Neural cell (in vitro differentiated cells): Measurements from ENCODE around the gene NINJ1. TPM values are rescaled to one million over a fixed set of nuclear protein-coding genes. Genes with fewer than 3 reads are reported as not detected.

ENCODE experiments used
- H2AFZ ChIP-seq: fragments of 200-600, 300-800 bp; sonication (generic), shearing (Covaris generic); 2 replicates; pipeline ENCODE4 v1.6.0; 2014; ENCODE audit warnings: low read depth, mild to moderate bottlenecking, antibody characterized with exemption, low read length, moderate library complexity
- H3F3A ChIP-seq: fragments of 200-600 bp; shearing (Covaris generic); 2 replicates; pipeline ENCODE4 v1.6.1; 2016; ENCODE audit warnings: mild to moderate bottlenecking, moderate library complexity, mixed read lengths, antibody characterized with exemption, low read length; ENCODE audit not compliant: insufficient read depth, poor library complexity, severe bottlenecking
- H3K27ac ChIP-seq: fragments of 200-600, 300-800 bp; sonication (generic), shearing (Covaris generic); 2 replicates; pipeline ENCODE4 v1.5.1; 2014; ENCODE audit warnings: mild to moderate bottlenecking, low read length, moderate library complexity
- H3K27me3 ChIP-seq: fragments of 300-800, 200-600 bp; sonication (generic), shearing (Covaris generic); 2 replicates; pipeline ENCODE4 v1.6.0; 2014; ENCODE audit warnings: mild to moderate bottlenecking, low read depth, low read length, moderate library complexity; ENCODE audit not compliant: insufficient read depth
- H3K36me3 ChIP-seq: fragments of 300-800, 200-600 bp; sonication (generic), shearing (Covaris generic); 2 replicates; pipeline ENCODE4 v1.5.1; 2014; ENCODE audit warnings: mild to moderate bottlenecking, antibody characterized with exemption, low read length, moderate library complexity; ENCODE audit not compliant: insufficient read depth
- H3K4me2 ChIP-seq: fragments of 300-800, 200-600 bp; sonication (generic), shearing (Covaris generic); 2 replicates; pipeline ENCODE4 v1.6.0; 2014; ENCODE audit warnings: mild to moderate bottlenecking, low read length
- H3K4me3 ChIP-seq: fragments of 300-800, 200-600 bp; sonication (generic), shearing (Covaris generic); 2 replicates; pipeline ENCODE4 v1.5.1; 2014; ENCODE audit warnings: mild to moderate bottlenecking, low read length, moderate library complexity
- H3K79me2 ChIP-seq: fragments of 200-600 bp; shearing (Covaris generic); replicated peaks from 2 replicates; pipeline ENCODE4 v1.6.0; 2014; ENCODE audit warnings: mild to moderate bottlenecking, low read length, moderate library complexity; ENCODE audit not compliant: insufficient read depth
- H3K9ac ChIP-seq: fragments of 300-800, 200-600 bp; sonication (generic), shearing (Covaris generic); 2 replicates; pipeline ENCODE4 v1.6.1; 2016; ENCODE audit warnings: mild to moderate bottlenecking, low read length, mixed read lengths
- H3K9me2 ChIP-seq: fragments of 200-600 bp; shearing (Covaris generic); 2 replicates; pipeline ENCODE4 v1.6.1; 2016; ENCODE audit warnings: mild to moderate bottlenecking, low read length, mixed read lengths; ENCODE audit not compliant: insufficient read depth
- H3K9me3 ChIP-seq: fragments of 200-600, 300-800 bp; sonication (generic), shearing (Covaris generic); 2 replicates; pipeline ENCODE4 v1.6.1; 2016; ENCODE audit warnings: mild to moderate bottlenecking, mixed run types, low read length, moderate library complexity, mixed read lengths
- H4K20me1 ChIP-seq: fragments of 200-600 bp; shearing (Covaris generic); 2 replicates; pipeline ENCODE4 v1.6.1; 2016; ENCODE audit warnings: mild to moderate bottlenecking, mixed run types; ENCODE audit not compliant: insufficient read depth
- CTCF ChIP-seq: fragments of 450-650 bp; IDR thresholded peaks from 2 replicates; pipeline ENCODE4 v1.5.1; 2014; ENCODE audit warnings: antibody characterized with exemption, mild to moderate bottlenecking, moderate library complexity; ENCODE audit not compliant: poor library complexity, severe bottlenecking
- EP300 ChIP-seq: fragments of 450-650 bp; conservative IDR thresholded peaks from 2 replicates; pipeline ENCODE4 v1.6.1; 2014; ENCODE audit warnings: antibody characterized with exemption, mild to moderate bottlenecking, moderate library complexity; ENCODE audit not compliant: poor library complexity, severe bottlenecking
- EZH2 ChIP-seq: fragments of 200-600, 300-800 bp; shearing (Covaris generic), sonication (generic); IDR thresholded peaks from 2 replicates; pipeline ENCODE4 v1.6.1; 2014; ENCODE audit warnings: antibody characterized with exemption, low read length, borderline replicate concordance, mild to moderate bottlenecking; ENCODE audit not compliant: insufficient read depth, poor library complexity, severe bottlenecking
- MXI1 ChIP-seq: fragments of 450-650 bp; conservative IDR thresholded peaks from 2 replicates; pipeline ENCODE4 v1.6.1; 2014; ENCODE audit warnings: antibody characterized with exemption, mild to moderate bottlenecking; ENCODE audit not compliant: poor library complexity, severe bottlenecking
- POLR2AphosphoS5 ChIP-seq: IDR thresholded peaks from 2 replicates; pipeline ENCODE4 v1.6.1; 2012
- RAD21 ChIP-seq: fragments of 450-650 bp; conservative IDR thresholded peaks from 2 replicates; pipeline ENCODE4 v1.6.1; 2014; ENCODE audit warnings: antibody characterized with exemption, mild to moderate bottlenecking, moderate library complexity
- REST ChIP-seq: IDR thresholded peaks from 2 replicates; pipeline ENCODE4 v1.6.1; 2012; ENCODE audit warnings: borderline replicate concordance
- SMC3 ChIP-seq: fragments of 450-650 bp; conservative IDR thresholded peaks from 2 replicates; pipeline ENCODE4 v1.6.1; 2014; ENCODE audit warnings: antibody characterized with exemption, mild to moderate bottlenecking, moderate library complexity; ENCODE audit not compliant: poor library complexity
- TAF1 ChIP-seq: IDR thresholded peaks from 2 replicates; pipeline ENCODE4 v1.6.1; 2012; ENCODE audit warnings: low read depth
- polyA plus RNA-seq: library from polyadenylated mRNA; depleted of rRNA; stranded (reverse); fragments of >200 nt; gene quantifications from 2 replicates; pipeline ENCODE4 v1.2.3, GENCODE V29; 2014

The NINJ1 gene
- polyA plus RNA-seq, 1 donor from 2014 or later: 2.7 TPM

- Histone ChIP-seq H4K20me1 (no peaks in the 10 kb centered on the region), H3K27ac (no peak overlapping the region), H3K79me2 (no peaks in the 10 kb centered on the region)
Observed at GRCh38 chr9:93092251-93092991, 41.6 kb downstream of the NINJ1 start.

GRCh38 chr9:93091453-93092081, 42.5 kb downstream of the NINJ1 start:
- Histone ChIP-seq H3K9me3 (no peaks in the 10 kb centered on the region), H3K79me2 (no peaks in the 10 kb centered on the region), H3K27me3 (no peaks in the 10 kb centered on the region), H2AFZ (no peak overlapping the region), H3K4me2 (no peak overlapping the region), H3K4me3 (no peak overlapping the region), H4K20me1 (no peaks in the 10 kb centered on the region), H3K9me2 (no peaks in the 10 kb centered on the region), H3K27ac (no peak overlapping the region), H3F3A (no peaks in the 10 kb centered on the region), H3K36me3 (no peaks in the 10 kb centered on the region), H3K9ac (no peak overlapping the region)
- no peak for TF ChIP-seq RAD21
- no peak for TF ChIP-seq POLR2AphosphoS5
- no peak for TF ChIP-seq EP300
- no peak for TF ChIP-seq REST
- no peak for TF ChIP-seq TAF1
- no peak for TF ChIP-seq MXI1
- no peak for TF ChIP-seq SMC3
- no peak for TF ChIP-seq EZH2
- no peak for TF ChIP-seq CTCF

More at GRCh38 chr9:93092251-93092991, 41.6 kb downstream of the NINJ1 start:
- Histone ChIP-seq H3K9me2 (no peaks in the 10 kb centered on the region), H3K4me2 (no peak overlapping the region), H3K9me3 (no peaks in the 10 kb centered on the region), H3K36me3 (no peaks in the 10 kb centered on the region), H3F3A (no peaks in the 10 kb centered on the region), H3K9ac (no peak overlapping the region), H2AFZ (no peak overlapping the region), H3K27me3 (no peaks in the 10 kb centered on the region), H3K4me3 (no peak overlapping the region)
- TF ChIP-seq POLR2AphosphoS5 (no peak), EP300 (no peak), CTCF (no peak), MXI1 (no peak), TAF1 (no peak), SMC3 (no peak)
